Keratinocyte (primary cell): ENCODE measurements around the gene CACNG3. TPM values are rescaled to one million over a fixed set of nuclear protein-coding genes. Genes with fewer than 3 reads are reported as not detected.

Source experiments
- DNase-seq: peaks from one replicate; pipeline ENCODE4 v3.0.0-alpha.2; 2011; ENCODE audit warnings: low read depth, missing footprints, low spot score
- FAIRE-seq: peaks from 2 replicates; lab custom pipeline; 2011; peaks lifted over from hg19 to GRCh38; lab: Jason Lieb, UNC
- H2AFZ ChIP-seq: 2 replicates; pipeline ENCODE4 v1.6.0; 2012; ENCODE audit warnings: low read length, control low read depth, inconsistent platforms; ENCODE audit not compliant: control insufficient read depth
- H3K27ac ChIP-seq: 2 replicates; pipeline ENCODE4 v1.5.1; 2011; ENCODE audit warnings: low read length; ENCODE audit not compliant: control insufficient read depth, insufficient read depth
- H3K27me3 ChIP-seq: 3 replicates; pipeline ENCODE4 v1.6.0; 2011; ENCODE audit warnings: low read length; ENCODE audit not compliant: control insufficient read depth, insufficient read depth; ENCODE audit errors: extremely low read depth
- H3K36me3 ChIP-seq, 2 experiments: 2 replicates in 1 of 2; 3 replicates in 1 of 2; pipeline ENCODE4 v1.5.1; 2011; ENCODE audit warnings: low read length in 2 of 2, mild to moderate bottlenecking in 1 of 2; ENCODE audit not compliant: control insufficient read depth in 2 of 2, insufficient read depth in 2 of 2; ENCODE audit errors: extremely low read depth in 1 of 2
- H3K4me1 ChIP-seq: 3 replicates; pipeline ENCODE4 v1.5.1; 2011; ENCODE audit warnings: low read length; ENCODE audit not compliant: control insufficient read depth, insufficient read depth; ENCODE audit errors: extremely low read depth
- H3K4me2 ChIP-seq: 3 replicates; pipeline ENCODE4 v1.6.0; 2011; ENCODE audit warnings: low read depth, low read length; ENCODE audit not compliant: control insufficient read depth, insufficient read depth; ENCODE audit errors: extremely low read depth
- H3K4me3 ChIP-seq, 3 experiments: fragments of 200-600 bp in 1 of 3; sonication (generic) in 1 of 3; 2 replicates in 2 of 3; 3 replicates in 1 of 3; pipeline ENCODE4 v1.5.1; 2011 to 2016; ENCODE audit warnings: low read length in 3 of 3, mild to moderate bottlenecking in 3 of 3, control low read depth in 2 of 3, inconsistent platforms in 1 of 3, low read depth in 1 of 3, mixed read lengths in 1 of 3, mixed run types in 1 of 3, moderate library complexity in 1 of 3; ENCODE audit not compliant: control insufficient read depth in 2 of 3, insufficient read depth in 2 of 3; ENCODE audit errors: extremely low read depth in 1 of 3
- H3K79me2 ChIP-seq: 2 replicates; pipeline ENCODE4 v1.6.0; 2012; ENCODE audit warnings: low read length; ENCODE audit not compliant: control insufficient read depth, insufficient read depth
- H3K9ac ChIP-seq: 3 replicates; pipeline ENCODE4 v1.6.0; 2011; ENCODE audit warnings: low read length; ENCODE audit not compliant: control insufficient read depth, insufficient read depth; ENCODE audit errors: extremely low read depth
- H3K9me1 ChIP-seq: 3 replicates; pipeline ENCODE4 v1.6.0; 2011; ENCODE audit warnings: low read length; ENCODE audit not compliant: control insufficient read depth, insufficient read depth; ENCODE audit errors: extremely low read depth
- H3K9me3 ChIP-seq: 2 replicates; pipeline ENCODE4 v1.5.1; 2012; ENCODE audit warnings: low read depth, low read length; ENCODE audit not compliant: control insufficient read depth
- H4K20me1 ChIP-seq: 3 replicates; pipeline ENCODE4 v1.6.0; 2011; ENCODE audit warnings: low read length; ENCODE audit not compliant: control insufficient read depth, insufficient read depth; ENCODE audit errors: extremely low read depth
- CTCF ChIP-seq, 3 experiments: IDR thresholded peaks in 1 of 3; conservative IDR thresholded peaks in 1 of 3; optimal IDR thresholded peaks in 1 of 3; 2 replicates in 2 of 3; 3 replicates in 1 of 3; pipeline versions ENCODE3 to v1.5.1; 2011; ENCODE audit warnings: low read length in 3 of 3, mild to moderate bottlenecking in 3 of 3, moderate library complexity in 2 of 3, control low read depth in 1 of 3, inconsistent platforms in 1 of 3; ENCODE audit not compliant: insufficient read depth in 2 of 3; ENCODE audit errors: extremely low read depth in 1 of 3
- EZH2 ChIP-seq: IDR thresholded peaks from one replicate; pipeline ENCODE4 v1.6.1; 2012; ENCODE audit warnings: inconsistent platforms, mild to moderate bottlenecking, low read length, moderate library complexity
- dilution Hi-C: fragments of 300-500 bp; cut with MboI; formaldehyde crosslinking; loops from one replicate; pipeline ENCODE4 v1.7.0; 2020; ENCODE audit warnings: low sequenced_read_pairs; ENCODE audit not compliant: extremely low pct_ligation_motif_present
- polyA plus RNA-seq, 5 experiments: library from polyadenylated mRNA; depleted of rRNA in 3 of 5; stranded (reverse) in 3 of 5; stranded (forward) in 1 of 5; unstranded in 1 of 5; fragments of >200 nt; gene quantifications; 1 replicate in 1 of 5; 2 replicates in 3 of 5; 3 replicates in 1 of 5; pipeline versions ENCODE4 v1.2.1 to v1.2.3, GENCODE V29; 2011 to 2012; ENCODE audit warnings: missing spikeins in 2 of 5, low read depth in 1 of 5, low replicate concordance in 1 of 5

The CACNG3 gene
- polyA plus RNA-seq, 1 donor (not counting 4 experiments of a cell fraction or from before 2014, with no cell fraction given) = not detected

- Histone ChIP-seq H3K9me1 (no peaks in the 10 kb centered on the region), H4K20me1 (no peaks in the 10 kb centered on the region), H3K79me2 (no peaks in the 10 kb centered on the region), H3K9ac (no peak overlapping the region), H3K4me1 (no peaks in the 10 kb centered on the region), H2AFZ (no peak overlapping the region), H3K4me3 (no peak overlapping the region), H3K27me3 (no peaks in the 10 kb centered on the region), H3K27ac (no peak overlapping the region), H3K4me2 (no peak overlapping the region), H3K36me3 (no peaks in the 10 kb centered on the region), H3K9me3 (no peaks in the 10 kb centered on the region)
- DNase-seq (no peak), FAIRE-seq (no peak)
- no peak for TF ChIP-seq CTCF (optimal IDR thresholded peaks at IDR 0.05 in 1 of 3, IDR thresholded peaks at IDR 0.05 in 1 of 3, conservative IDR thresholded peaks at IDR 0.05 in 1 of 3; ENCODE audit: extremely low read depth in 1 of 3, insufficient read depth in 2 of 3, low read length in 3 of 3)
- TF ChIP-seq EZH2 = no peak
- dilution Hi-C loops = no loop called here
Measured at GRCh38 chr16:24218299-24218698, 37.8 kb upstream of the CACNG3 start.

- H3K9me1 ChIP-seq = no peaks in the 10 kb centered on the region
- no peaks in the 10 kb centered on the region for H3K4me1 ChIP-seq
- H3K4me3 ChIP-seq = no peak overlapping the region
- TF ChIP-seq EZH2 = no peak
- no peak for TF ChIP-seq CTCF (optimal IDR thresholded peaks at IDR 0.05 in 1 of 3, IDR thresholded peaks at IDR 0.05 in 1 of 3, conservative IDR thresholded peaks at IDR 0.05 in 1 of 3; ENCODE audit: extremely low read depth in 1 of 3, insufficient read depth in 2 of 3, low read length in 3 of 3)
- H4K20me1 ChIP-seq = no peaks in the 10 kb centered on the region
- H3K36me3 ChIP-seq = no peaks in the 10 kb centered on the region
- no peak overlapping the region for H3K27ac ChIP-seq
- H3K27me3 ChIP-seq = no peaks in the 10 kb centered on the region
- H3K4me2 ChIP-seq = no peak overlapping the region
- H3K9me3 ChIP-seq = no peaks in the 10 kb centered on the region
- H2AFZ ChIP-seq = no peak overlapping the region
- DNase-seq (no peak), FAIRE-seq (no peak)
- H3K79me2 ChIP-seq = no peaks in the 10 kb centered on the region
- dilution Hi-C loops = no loop called here
- no peak overlapping the region for H3K9ac ChIP-seq
Measured at GRCh38 chr16:24221219-24221618, 34.9 kb upstream of the CACNG3 start.
